Glutamatergic neuron (in vitro differentiated cells): ENCODE results near the gene NUP85. TPM values are rescaled to one million over a fixed set of nuclear protein-coding genes. Genes with fewer than 3 reads are reported as not detected.
A peak's percentile ranks its signal among the peaks of the same experiment; 100 is the strongest.

Experiments
- DNase-seq: peaks from one replicate; pipeline ENCODE4 v3.0.0; 2022
- H3K27ac Mint-ChIP-seq: one replicate; pipeline ENCODE4 v1.8.0; 2020; ENCODE audit warnings: mild to moderate bottlenecking, mixed read lengths, inconsistent platforms; ENCODE audit not compliant: unreplicated experiment
- H3K27me3 Mint-ChIP-seq: one replicate; pipeline ENCODE4 v1.8.0; 2020; ENCODE audit warnings: mild to moderate bottlenecking, moderate library complexity, mixed read lengths, inconsistent platforms; ENCODE audit not compliant: unreplicated experiment
- H3K36me3 Mint-ChIP-seq: one replicate; pipeline ENCODE4 v1.8.0; 2020; ENCODE audit warnings: mild to moderate bottlenecking, mixed read lengths, inconsistent platforms; ENCODE audit not compliant: unreplicated experiment
- H3K4me1 Mint-ChIP-seq: one replicate; pipeline ENCODE4 v1.8.0; 2020; ENCODE audit warnings: mild to moderate bottlenecking, low read depth, mixed read lengths, inconsistent platforms; ENCODE audit not compliant: unreplicated experiment
- H3K4me3 Mint-ChIP-seq: one replicate; pipeline ENCODE4 v1.8.0; 2020; ENCODE audit warnings: mild to moderate bottlenecking, mixed read lengths, inconsistent platforms; ENCODE audit not compliant: unreplicated experiment
- H3K9me3 Mint-ChIP-seq: one replicate; pipeline ENCODE4 v1.8.0; 2020; ENCODE audit warnings: mild to moderate bottlenecking, moderate library complexity, mixed read lengths, inconsistent platforms; ENCODE audit not compliant: unreplicated experiment
- CTCF ChIP-seq: fragments of 200-600 bp; sonication (generic); IDR thresholded peaks from one replicate; pipeline ENCODE4 v1.5.0; 2021; ENCODE audit not compliant: partially characterized antibody, unreplicated experiment
- total RNA-seq: library from RNA; stranded (reverse); fragmentation: NEBNext Ultra II Directional; extraction: Animal tissue kit (Norgen Biotek cat#: 25700); gene quantifications from one replicate; pipeline ENCODE4 v1.2.1, GENCODE V29; 2021; ENCODE audit not compliant: unreplicated experiment

The NUP85 gene
- total RNA-seq, 1 donor from 2014 or later, result 58.9 TPM

GRCh38 chr17:75231071-75231470 lies 25.6 kb downstream of the NUP85 start:
- Mint-ChIP-seq H3K4me1 (no peaks in the 10 kb centered on the region), H3K9me3 (peaks cover 1% of the 10 kb centered on the region), H3K27me3 (peaks cover 1% of the 10 kb centered on the region), H3K4me3 (no peak overlapping the region), H3K27ac (no peak overlapping the region), H3K36me3 (no peaks in the 10 kb centered on the region)
- TF ChIP-seq CTCF, result no peak
- no peak for DNase-seq

- DNase-seq, result no peak
- no peaks in the 10 kb centered on the region for H3K4me1 Mint-ChIP-seq
- no peak overlapping the region for H3K27ac Mint-ChIP-seq
- peak overlapping the region; percentile 17 for H3K4me3 Mint-ChIP-seq
- peaks cover 1% of the 10 kb centered on the region for H3K27me3 Mint-ChIP-seq
- H3K36me3 Mint-ChIP-seq, result no peaks in the 10 kb centered on the region
- no peak for TF ChIP-seq CTCF
- peaks cover 4% of the 10 kb centered on the region for H3K9me3 Mint-ChIP-seq
Observed at GRCh38 chr17:75231741-75232464, 26.4 kb downstream of the NUP85 start.

GRCh38 chr17:75232786-75233185 lies 27.3 kb downstream of the NUP85 start:
- no peak overlapping the region for H3K4me3 Mint-ChIP-seq
- no peak for TF ChIP-seq CTCF
- no peaks in the 10 kb centered on the region for H3K36me3 Mint-ChIP-seq
- no peaks in the 10 kb centered on the region for H3K4me1 Mint-ChIP-seq
- H3K9me3 Mint-ChIP-seq, result peaks cover 4% of the 10 kb centered on the region
- no peak overlapping the region for H3K27ac Mint-ChIP-seq
- DNase-seq, result no peak
- H3K27me3 Mint-ChIP-seq, result peaks cover 3% of the 10 kb centered on the region

- H3K27me3 Mint-ChIP-seq, result peaks cover 5% of the 10 kb centered on the region
- DNase-seq, result no peak
- TF ChIP-seq CTCF, result no peak
- peak overlapping the region; percentile 82 for H3K27ac Mint-ChIP-seq
- no peaks in the 10 kb centered on the region for H3K4me1 Mint-ChIP-seq
- H3K4me3 Mint-ChIP-seq, result no peak overlapping the region
- no peaks in the 10 kb centered on the region for H3K36me3 Mint-ChIP-seq
- H3K9me3 Mint-ChIP-seq, result peaks cover 7% of the 10 kb centered on the region
Observed at GRCh38 chr17:75237100-75238014, 31.9 kb downstream of the NUP85 start.
